Measurements from ENCODE around the gene FIBCD1. TPM values are rescaled to one million over a fixed set of nuclear protein-coding genes. Genes with fewer than 3 reads are reported as not detected.

The FIBCD1 gene
- total and polyA plus RNA-seq, 2 experiments from 2014 or later: 4.4 to 5.6 TPM

GRCh38 chr9:130970855-130971254 is 31.8 kb upstream of the FIBCD1 start:
- Histone ChIP-seq H4K20me1 (replicated peaks; ENCODE audit: insufficient read depth) (no peaks in the 10 kb centered on the region), H3K4me3 (no peak overlapping the region), H3K4me2 (no peak overlapping the region), H3K4me1 (ENCODE audit: insufficient read depth) (no peaks in the 10 kb centered on the region), H2AFZ (no peak overlapping the region), H3K79me2 (replicated peaks; ENCODE audit: insufficient read depth) (no peaks in the 10 kb centered on the region), H3K9me2 (ENCODE audit: insufficient read depth) (no peaks in the 10 kb centered on the region), H3K36me3 (ENCODE audit: insufficient read depth) (no peaks in the 10 kb centered on the region), H3K27ac (ENCODE audit: low read depth) (no peak overlapping the region), H3K27me3 (ENCODE audit: insufficient read depth) (no peaks in the 10 kb centered on the region), H3F3A (replicated peaks; ENCODE audit: low read depth) (no peaks in the 10 kb centered on the region)
- no peaks in the 10 kb centered on the region for H3K9me3 Mint-ChIP-seq
- H3K27me3 Mint-ChIP-seq (ENCODE audit: insufficient read depth, low read depth, poor library complexity): peaks cover 6% of the 10 kb centered on the region
- H3K4me3 Mint-ChIP-seq: no peak overlapping the region
- no peak overlapping the region for H3K27ac Mint-ChIP-seq
- no peak for TF ChIP-seq EZH2 (IDR thresholded peaks at IDR 0.05; ENCODE audit: low read depth, unreplicated experiment)
- no peak for TF ChIP-seq CREB1 (CRISPR knock-in tag; IDR thresholded peaks at IDR 0.05; ENCODE audit: low read depth)
- TF ChIP-seq ETS1 (IDR thresholded peaks at IDR 0.05): no peak
- no peak for TF ChIP-seq ZNF114 (CRISPR knock-in tag; IDR thresholded peaks at IDR 0.05)
- TF ChIP-seq NANOG (IDR thresholded peaks at IDR 0.05; ENCODE audit: borderline replicate concordance): no peak
- TF ChIP-seq CTCF (conservative IDR thresholded peaks at IDR 0.05; ENCODE audit: low read depth in 2 of 2): no peak
- TF ChIP-seq POLR2AphosphoS5 (IDR thresholded peaks at IDR 0.05; ENCODE audit: low read depth): no peak
- TF ChIP-seq EZH2phosphoT487 (IDR thresholded peaks at IDR 0.05; ENCODE audit: unreplicated experiment): no peak
- no peak for TF ChIP-seq JUNB (IDR thresholded peaks at IDR 0.05; ENCODE audit: unreplicated experiment)
- TF ChIP-seq REST (IDR thresholded peaks at IDR 0.05; ENCODE audit: unreplicated experiment): no peak
- TF ChIP-seq ZNF331 (CRISPR knock-in tag; IDR thresholded peaks at IDR 0.05; ENCODE audit: low read depth): no peak
- TF ChIP-seq ZNF462 (CRISPR knock-in tag; IDR thresholded peaks at IDR 0.05): no peak
- no peak for TF ChIP-seq STAT1 (IDR thresholded peaks at IDR 0.05; ENCODE audit: unreplicated experiment)
- no peak for ATAC-seq
- H3K4me1 Mint-ChIP-seq: peaks cover 9% of the 10 kb centered on the region; the same call in 2 of the 3 replicates
- no peaks in the 10 kb centered on the region; the same call in 2 of the 3 replicates for H3K36me3 Mint-ChIP-seq (ENCODE audit: low read depth)
- no peak for DNase-seq (ENCODE audit: low spot score)

All from GM23338 (cell line).